ENCODE data around the gene MAP3K20.
A peak's percentile ranks its signal among the peaks of the same experiment; 100 is the strongest.
"Not testable (repeated sequence)": the region's sequence is repeated elsewhere in the genome, so short reads cannot be mapped to it uniquely, and the experiment has no call there.

Gene MAP3K20

DNA sequence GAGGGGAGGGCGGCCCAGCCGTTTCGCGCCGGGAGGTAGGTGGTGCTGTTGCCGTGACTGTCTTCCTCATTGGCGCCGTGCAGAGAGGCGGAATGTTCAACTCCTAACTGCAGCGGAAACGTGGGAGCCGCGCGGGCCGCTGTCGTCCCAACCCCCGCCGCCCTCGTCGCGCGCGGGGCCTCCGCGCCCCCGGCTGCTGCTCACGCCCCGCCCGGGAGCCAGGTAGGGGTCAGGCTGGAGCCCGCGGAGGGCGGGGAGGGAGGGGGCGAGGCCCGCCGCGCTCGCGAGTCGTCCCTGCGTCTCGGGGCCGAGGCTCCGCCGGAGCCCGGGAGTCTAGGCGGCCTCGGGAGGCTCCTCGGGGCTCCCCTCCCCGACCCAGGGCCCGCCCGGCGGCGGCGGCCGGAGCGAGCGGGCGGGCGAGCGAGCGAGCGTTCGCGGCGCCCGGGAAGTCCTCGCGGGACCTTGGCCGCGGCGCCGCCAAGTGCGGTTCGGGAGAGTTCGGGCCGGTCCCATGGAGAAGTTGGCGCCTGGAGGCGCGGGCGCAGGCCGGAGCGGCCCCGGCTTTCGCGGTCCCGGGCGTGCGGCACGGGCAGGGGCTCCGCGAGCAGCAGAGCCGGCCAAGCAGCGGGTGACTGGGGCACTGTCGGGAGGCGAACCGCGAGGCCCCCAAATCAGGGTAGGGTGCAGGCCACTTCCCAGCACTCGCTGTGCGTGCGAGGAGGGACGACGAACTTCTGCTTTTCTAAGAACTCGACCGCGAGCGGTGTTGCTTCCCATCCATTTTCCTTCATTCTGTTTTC, at the start of gene MAP3K20:
Gene MAP3K20 (plus strand): TSS at position 66 of the 800 bp plus-strand sequence. CDS start 15,186 bp downstream, outside the sequence.
- peak; percentile 66 for DNase-seq (ENCODE audit: low read depth)

DNA sequence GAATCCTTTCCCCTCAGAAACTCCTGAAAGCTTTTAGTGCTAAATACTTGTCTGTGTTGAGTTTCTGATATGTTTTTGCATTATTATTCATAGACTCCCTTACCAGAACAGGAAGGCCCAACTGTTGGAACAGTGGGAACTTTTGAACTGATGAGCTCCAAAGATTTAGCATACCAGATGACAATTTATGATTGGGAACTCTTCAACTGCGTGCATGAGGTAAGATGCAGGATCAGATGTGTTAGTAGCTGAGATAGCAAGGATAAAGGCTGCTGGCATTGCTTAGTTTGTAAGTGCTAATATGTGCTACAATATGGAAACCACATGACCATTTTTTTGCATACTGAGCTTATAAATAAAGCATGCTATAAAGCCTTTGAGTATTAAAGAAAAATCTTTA, 49.2 kb upstream of the MAP3K20 start:
- DNase-seq (ENCODE audit: low read depth) = no peak

DNA sequence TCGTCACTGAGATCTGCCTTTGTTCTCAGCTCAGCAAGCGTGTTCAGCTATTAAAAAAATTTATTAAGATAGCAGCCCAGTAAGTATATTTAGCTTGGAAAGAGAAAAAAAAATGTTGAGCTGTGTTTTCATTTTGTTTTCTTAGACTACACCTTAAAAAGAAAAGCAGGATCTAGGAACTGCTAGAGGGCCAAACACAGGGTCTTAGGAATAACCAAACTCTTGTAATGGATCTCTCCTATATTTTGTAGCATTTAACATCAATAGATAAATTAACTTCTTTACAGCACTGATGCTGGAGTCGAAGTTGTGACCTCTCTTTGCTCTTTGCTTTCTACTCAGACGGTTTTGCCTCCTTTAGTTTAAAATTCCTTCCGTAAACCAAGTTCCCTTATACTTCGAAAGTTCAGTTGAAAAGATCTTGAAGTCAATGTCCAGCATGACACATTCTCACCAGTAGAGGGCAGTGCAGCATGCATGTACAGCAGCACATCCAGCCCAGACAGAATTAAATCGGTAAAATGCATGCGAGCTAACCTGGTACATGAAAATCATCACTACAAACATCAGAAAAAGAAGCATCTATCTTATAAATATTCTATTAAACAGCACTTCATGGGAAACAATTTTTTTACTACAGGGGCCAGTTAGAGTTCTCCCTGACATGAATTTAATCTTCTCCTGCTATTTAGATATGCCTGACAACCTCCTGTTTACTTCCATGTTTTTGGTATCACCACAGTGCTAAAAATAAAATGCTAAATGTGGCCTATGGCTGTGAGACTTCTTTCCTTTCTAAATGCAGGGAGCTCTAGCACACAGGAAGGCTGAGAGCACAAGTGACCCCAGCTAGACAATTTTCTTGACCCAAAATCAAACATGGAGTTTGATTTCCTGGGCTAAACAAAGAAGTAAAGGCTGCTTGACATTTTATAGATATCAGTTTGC, 48.2 kb upstream of the MAP3K20 start:
- peak; percentile 77 for DNase-seq (ENCODE audit: low read depth)

- no peak for DNase-seq (ENCODE audit: low read depth)
Measured at GRCh38 chr2:173028141-173028540, 47.5 kb upstream of the MAP3K20 start.

DNA sequence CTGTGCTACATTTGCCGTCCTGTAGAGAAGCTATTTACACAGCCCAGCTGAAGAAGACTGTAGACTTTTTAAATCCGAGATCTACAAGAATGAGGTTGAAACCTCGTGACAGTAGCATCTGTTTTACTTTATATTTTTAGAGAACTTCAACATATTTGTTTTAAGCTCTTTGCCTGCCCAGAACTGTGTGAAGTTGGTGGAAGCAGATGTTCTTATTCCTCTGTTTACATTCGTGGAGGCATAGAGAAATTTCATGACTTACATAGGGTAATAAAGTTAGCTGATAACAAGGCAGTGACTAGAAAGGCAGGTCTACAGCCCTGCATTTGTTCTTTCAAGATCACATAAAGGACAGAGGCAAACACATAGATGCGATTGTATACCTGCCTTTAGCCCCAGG, 47.0 kb upstream of the MAP3K20 start:
- no peak for DNase-seq (ENCODE audit: low read depth)

DNA sequence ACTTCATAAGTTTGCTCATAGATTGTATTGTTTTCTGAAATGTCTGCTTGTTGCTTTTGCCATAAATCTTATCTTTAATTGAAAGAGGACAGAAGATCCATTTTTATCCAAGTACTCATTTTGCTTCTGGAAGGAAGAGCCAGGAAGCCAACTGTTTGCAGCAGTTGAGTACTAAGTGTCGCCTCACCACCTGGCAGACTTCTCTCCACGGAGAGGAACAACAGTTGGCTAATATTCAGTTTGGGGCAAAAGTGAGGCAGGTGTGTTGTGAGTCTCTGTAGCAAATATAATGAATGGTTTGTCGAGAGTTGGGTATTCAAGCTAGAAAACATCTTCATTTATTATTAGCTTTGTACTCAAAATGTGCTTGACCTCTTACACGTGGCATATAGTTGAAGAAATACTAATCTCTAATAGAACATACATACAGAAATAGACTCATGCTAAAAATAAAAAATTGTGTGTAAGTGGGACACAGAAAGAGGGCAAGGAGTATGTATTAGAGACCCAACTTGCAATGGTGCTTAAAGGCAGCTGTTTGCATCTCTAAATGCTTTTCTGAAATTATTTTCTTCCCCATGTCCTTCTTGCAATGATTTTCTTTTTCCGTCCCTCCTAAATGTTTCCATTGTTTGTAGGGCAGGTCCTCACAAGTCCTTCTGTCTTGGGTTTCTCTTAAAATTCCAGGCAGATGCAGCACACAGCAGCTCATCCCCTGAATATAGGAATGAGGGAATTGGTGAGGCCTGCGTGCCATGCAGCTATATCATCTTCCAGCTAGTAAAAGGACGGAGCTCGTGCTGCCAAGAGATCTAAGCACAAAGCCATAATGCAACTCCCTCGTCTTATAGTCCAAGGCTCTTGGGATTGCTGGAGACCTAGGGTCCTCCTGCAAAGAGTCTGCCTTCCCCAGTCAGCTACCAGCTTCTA, 44.8 kb upstream of the MAP3K20 start:
- DNase-seq (ENCODE audit: low read depth) = no peak

GRCh38 chr2:173032032-173032431, 43.6 kb upstream of the MAP3K20 start:
- no peak for DNase-seq (ENCODE audit: low read depth)

GRCh38 chr2:173033084-173033483, 42.6 kb upstream of the MAP3K20 start:
- peak; percentile 10 for DNase-seq (ENCODE audit: low read depth)

- no peak for DNase-seq (ENCODE audit: low read depth)
Measured at GRCh38 chr2:173034143-173034542, 41.5 kb upstream of the MAP3K20 start.

DNA sequence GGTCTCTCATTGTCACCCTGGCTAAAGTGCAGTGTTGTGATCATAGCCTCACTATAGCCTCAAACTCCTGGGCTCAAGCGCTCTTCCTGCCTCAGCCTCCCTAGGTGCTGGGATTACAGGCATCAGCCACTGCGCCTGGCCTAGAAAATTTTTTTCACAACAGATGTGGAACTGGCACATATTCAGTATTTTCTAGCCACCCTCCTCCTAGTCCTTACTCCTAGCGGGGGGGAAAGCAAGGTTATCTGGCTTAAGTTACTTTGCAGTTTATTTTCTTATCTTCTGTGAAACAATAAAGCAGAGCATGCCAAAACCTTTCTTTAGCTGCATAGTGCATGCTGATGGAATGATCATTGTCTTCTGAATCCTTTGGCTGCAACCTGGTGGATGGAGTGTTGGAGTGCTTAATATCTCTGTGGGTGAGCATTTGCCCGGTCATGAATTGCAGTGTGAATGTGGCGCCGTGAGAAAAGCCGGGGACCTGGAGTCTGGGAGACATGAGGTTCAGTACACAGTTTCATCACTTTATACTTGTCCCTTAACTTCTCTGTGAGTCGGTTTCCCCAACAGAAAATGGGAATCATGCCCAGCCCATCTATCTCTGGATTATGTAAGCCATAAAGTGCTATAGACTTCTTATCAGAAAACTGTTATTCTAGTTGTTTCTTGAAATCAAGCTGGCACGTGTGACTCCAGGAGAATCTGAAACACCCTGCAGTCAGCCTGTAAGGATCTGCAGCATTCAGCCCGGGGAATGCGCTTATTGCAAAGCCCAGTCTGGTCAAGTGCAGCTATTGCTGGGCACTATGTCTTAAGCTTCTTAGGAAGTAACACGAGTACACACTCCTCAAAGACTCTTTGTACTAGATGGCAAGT, 38.2 kb upstream of the MAP3K20 start:
- DNase-seq (ENCODE audit: low read depth) = no peak

- DNase-seq (ENCODE audit: low read depth) = not testable (repeated sequence)
Measured at GRCh38 chr2:173038257-173038656, 37.4 kb upstream of the MAP3K20 start.

DNA sequence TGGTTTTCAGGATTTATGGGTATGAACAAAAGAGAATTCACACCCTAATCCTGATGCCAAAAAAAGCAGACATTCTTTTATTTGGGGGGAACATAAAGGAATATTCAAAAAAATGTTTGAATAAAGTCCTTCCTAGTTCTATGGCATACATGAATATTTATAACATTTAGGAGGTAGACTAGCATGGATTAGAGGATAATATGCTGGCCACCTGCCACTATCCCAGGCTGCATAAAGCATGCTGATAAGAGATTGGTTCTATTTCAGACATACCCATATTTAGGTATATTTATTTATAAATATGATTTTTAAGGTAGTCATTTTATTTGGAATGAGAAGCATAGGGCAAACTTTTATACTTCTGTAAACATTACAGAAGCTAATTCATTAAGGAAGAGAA, 34.9 kb upstream of the MAP3K20 start:
- no peak for DNase-seq (ENCODE audit: low read depth)

DNA sequence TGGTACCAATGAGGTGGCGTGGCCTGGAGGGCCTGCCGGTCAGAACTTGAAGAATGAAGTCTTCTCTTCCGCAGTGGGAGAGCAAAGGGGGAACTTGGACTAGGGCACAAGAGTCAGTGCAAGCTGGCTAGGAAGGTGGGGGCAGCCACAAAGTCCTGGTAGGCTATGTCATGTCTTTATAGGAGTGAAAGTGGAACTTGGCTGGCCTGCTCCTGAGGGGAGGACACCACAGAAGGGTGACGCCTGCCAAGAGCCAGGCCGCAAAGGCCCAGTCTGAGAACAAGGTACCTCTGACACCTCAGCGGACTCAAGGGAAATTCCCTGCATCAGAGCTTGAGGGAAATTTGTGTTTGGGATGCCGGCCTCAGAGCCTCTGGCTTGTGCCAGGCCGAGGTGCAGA, 32.2 kb upstream of the MAP3K20 start:
- DNase-seq (ENCODE audit: low read depth) = no peak

GRCh38 chr2:173043897-173044519, 31.6 kb upstream of the MAP3K20 start:
- no peak for DNase-seq (ENCODE audit: low read depth)

DNA sequence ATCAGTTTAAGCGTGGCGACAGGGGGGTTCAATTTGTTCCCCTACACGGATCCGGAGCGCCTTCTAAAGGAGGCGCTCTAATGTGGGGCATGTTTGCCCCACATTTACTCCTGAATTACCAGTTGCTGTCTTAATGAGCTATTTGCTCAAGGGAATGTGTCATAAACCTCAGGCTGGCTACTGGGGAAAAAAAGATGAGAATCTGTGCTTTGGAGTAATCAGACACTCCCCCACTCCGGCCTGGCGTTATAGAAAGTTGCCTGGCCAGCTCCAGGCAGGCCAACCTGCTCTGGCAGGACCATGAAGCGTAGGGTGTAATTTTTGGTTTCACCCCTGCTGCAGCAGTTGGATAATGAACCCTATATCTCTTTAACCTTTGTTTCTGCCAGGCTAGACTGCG, 31.0 kb upstream of the MAP3K20 start:
- DNase-seq (ENCODE audit: low read depth) = no peak

DNA sequence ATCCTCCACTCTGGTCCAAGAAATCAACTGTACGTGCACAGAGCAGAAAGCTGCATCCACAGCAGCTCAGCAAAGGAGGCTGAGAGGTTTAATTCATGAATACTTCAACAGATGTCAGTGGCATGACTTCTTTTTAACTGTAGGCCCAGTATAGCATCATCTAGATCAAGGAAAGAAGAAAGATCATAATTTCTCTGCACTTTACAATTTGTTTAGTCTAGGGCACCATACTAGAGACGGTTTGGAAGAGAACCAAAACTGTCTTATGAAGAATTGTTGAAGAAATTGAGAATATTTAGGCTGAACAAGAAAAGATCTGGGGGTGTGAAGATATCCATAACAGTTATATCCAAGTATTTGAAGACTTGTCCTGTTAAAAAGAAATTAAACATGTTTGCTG, 30.5 kb upstream of the MAP3K20 start:
- no peak for DNase-seq (ENCODE audit: low read depth)

- DNase-seq (ENCODE audit: low read depth) = no peak
Measured at GRCh38 chr2:173048522-173048896, 27.1 kb upstream of the MAP3K20 start.

DNA sequence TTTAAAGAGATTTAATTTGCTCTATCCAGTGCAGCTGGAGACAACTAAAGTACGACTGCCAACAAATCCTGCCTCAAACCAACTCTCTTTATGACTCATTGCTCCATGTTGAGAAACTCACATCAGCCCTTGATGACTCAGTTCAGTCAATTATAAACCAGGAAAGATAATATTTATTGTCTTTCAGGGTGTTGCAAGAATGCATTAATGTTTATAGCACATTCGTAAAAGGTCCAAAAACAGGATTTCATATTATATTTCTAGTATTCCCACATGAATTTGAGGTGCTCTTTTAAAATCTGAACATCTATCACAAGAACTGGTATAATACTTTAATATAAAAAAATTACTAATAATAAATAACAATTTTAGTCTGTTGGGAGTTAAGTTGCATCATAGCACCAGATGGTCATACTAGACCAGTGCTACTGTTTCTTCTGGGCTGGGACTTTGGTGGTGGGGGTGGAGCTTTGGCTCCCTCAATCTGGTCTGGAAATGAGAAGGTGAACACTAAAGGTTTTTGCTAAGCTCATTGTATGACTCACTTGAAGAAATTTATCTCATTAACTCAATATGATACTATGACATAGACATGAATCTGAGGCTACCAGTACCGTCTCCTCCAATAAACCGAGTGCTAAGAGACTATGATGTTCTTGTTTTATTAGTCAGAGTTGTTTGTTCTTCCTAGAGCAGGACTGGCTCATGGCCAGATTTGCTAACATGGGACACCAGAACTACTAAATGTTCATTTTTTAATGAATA, 26.6 kb upstream of the MAP3K20 start:
- DNase-seq (ENCODE audit: low read depth) = peak; percentile 96

DNA sequence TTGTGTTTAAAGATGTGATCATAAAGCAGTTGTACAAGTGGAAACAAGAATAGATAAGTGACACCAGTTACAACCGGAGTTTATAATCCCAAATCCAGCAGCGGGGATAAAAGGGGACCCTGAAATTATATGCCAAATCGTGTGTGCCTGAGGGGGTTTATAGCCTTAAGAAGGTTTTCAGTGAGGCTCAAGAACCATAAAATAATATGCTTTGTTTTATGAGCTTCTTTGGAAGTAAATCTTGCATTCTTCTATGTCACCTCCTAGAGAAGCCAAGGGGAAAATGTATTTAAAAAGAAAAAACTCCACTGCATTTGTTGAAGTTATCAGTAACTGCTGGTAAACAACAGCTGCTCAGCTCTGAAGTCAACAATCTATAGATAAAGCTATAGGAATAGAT, 25.8 kb upstream of the MAP3K20 start:
- DNase-seq (ENCODE audit: low read depth) = no peak

- no peak for DNase-seq (ENCODE audit: low read depth)
Measured at GRCh38 chr2:173050684-173051083, 25.0 kb upstream of the MAP3K20 start.
